GM12878 (cell line): ENCODE measurements around the gene MACROD2. TPM values are rescaled to one million over a fixed set of nuclear protein-coding genes. Genes with fewer than 3 reads are reported as not detected.

Experiments used
- ATAC-seq: fragments of 200-7000 bp; cut with Tn5 transposase; 3 replicates; pipeline ENCODE4 v1.9.1; 2020; ENCODE audit warnings: mild to moderate bottlenecking, moderate library complexity
- BruUV-seq: library from RNA; stranded (reverse); fragments of 400-500 nt; replicated peaks from 2 replicates; lab custom pipeline; 2021; lab: Mats Ljungman, UMichigan
- CTCF ChIA-PET: fragments of 300-600 bp; sonication (Branson Sonifier 250); formaldehyde crosslinking; extraction: SDS; loops from one replicate; lab custom pipeline; 2021; ENCODE audit warnings: inconsistent platforms; lab: Yijun Ruan, JAX
- POLR2A ChIA-PET: fragments of 350-600 bp; formaldehyde crosslinking; extraction: SDS; loops from one replicate; lab custom pipeline; 2021; ENCODE audit warnings: inconsistent platforms; lab: Charles Lee
- RAD21 ChIA-PET: fragments of 300-600 bp; sonication (Branson Sonifier 250); formaldehyde crosslinking; loops from one replicate; lab custom pipeline; 2023; ENCODE audit warnings: antibody characterized with exemption; ENCODE audit not compliant: unreplicated experiment; lab: Charles Lee
- SMC1A ChIA-PET: fragments of 300-600 bp; sonication (Branson Sonifier 250); formaldehyde crosslinking; loops from one replicate; lab custom pipeline; 2023; ENCODE audit not compliant: unreplicated experiment, uncharacterized antibody; lab: Charles Lee
- DNase-seq: peaks from one replicate; pipeline ENCODE4 v3.0.0-alpha.2; 2011; ENCODE audit warnings: low read depth, low spot score
- FAIRE-seq: peaks from 3 replicates; lab custom pipeline; 2011; peaks lifted over from hg19 to GRCh38; lab: Jason Lieb, UNC
- H2AFZ ChIP-seq: 2 replicates; pipeline ENCODE4 v1.6.0; 2011; ENCODE audit warnings: low read depth, low read length, control low read depth; ENCODE audit not compliant: control insufficient read depth
- H3K27ac ChIP-seq: 2 replicates; pipeline ENCODE4 v1.5.1; 2011; ENCODE audit warnings: control low read depth; ENCODE audit not compliant: control insufficient read depth, insufficient read depth
- H3K27me3 ChIP-seq, 2 experiments: replicated peaks in 1 of 2; 2 replicates each; pipeline versions ENCODE4 v1.6.0 to v1.6.1; 2011; ENCODE audit warnings: low read length in 1 of 2; ENCODE audit not compliant: control insufficient read depth in 2 of 2, insufficient read depth in 2 of 2
- H3K36me3 ChIP-seq, 2 experiments: 2 replicates each; pipeline ENCODE4 v1.5.1; 2011; ENCODE audit warnings: low read length in 1 of 2; ENCODE audit not compliant: control insufficient read depth in 2 of 2, insufficient read depth in 2 of 2
- H3K4me1 ChIP-seq: 2 replicates; pipeline ENCODE4 v1.6.1; 2011; ENCODE audit warnings: mild to moderate bottlenecking, low read length, moderate library complexity, mixed read lengths; ENCODE audit not compliant: control insufficient read depth, insufficient read depth
- H3K4me2 ChIP-seq: 2 replicates; pipeline ENCODE4 v1.6.0; 2011; ENCODE audit warnings: control low read depth; ENCODE audit not compliant: control insufficient read depth, insufficient read depth
- H3K4me3 ChIP-seq: fragments of 200-600 bp; sonication (generic); 2 replicates; pipeline ENCODE4 v1.5.1; 2016
- H3K79me2 ChIP-seq: 2 replicates; pipeline ENCODE4 v1.6.0; 2011; ENCODE audit warnings: low read length; ENCODE audit not compliant: control insufficient read depth, insufficient read depth
- H3K9ac ChIP-seq: 2 replicates; pipeline ENCODE4 v1.8.0; 2011; ENCODE audit warnings: low read length, control low read depth, mixed read lengths; ENCODE audit not compliant: control insufficient read depth, insufficient read depth
- H3K9me3 ChIP-seq: replicated peaks from 3 replicates; pipeline ENCODE4 v1.5.1; 2011; ENCODE audit warnings: mild to moderate bottlenecking, low read length; ENCODE audit not compliant: control insufficient read depth, insufficient read depth
- H4K20me1 ChIP-seq: 2 replicates; pipeline ENCODE4 v1.6.0; 2011; ENCODE audit not compliant: control insufficient read depth, insufficient read depth
- ASH2L ChIP-seq: fragments of 300-600, 200-600 bp; sonication (generic); IDR thresholded peaks from 2 replicates; pipeline ENCODE4 v1.6.1; 2017; ENCODE audit warnings: low read depth, mild to moderate bottlenecking, borderline replicate concordance
- BHLHE40 ChIP-seq, 2 experiments: fragments of 450-650 bp in 1 of 2; IDR thresholded peaks; 2 replicates each; pipeline ENCODE4 v1.6.1; 2011 to 2017; ENCODE audit warnings: low read depth in 2 of 2, borderline replicate concordance in 1 of 2, improper control_type of control experiment in 1 of 2, low read length in 1 of 2, mild to moderate bottlenecking in 1 of 2
- CHD4 ChIP-seq: fragments of 200-600 bp; sonication (generic); IDR thresholded peaks from 2 replicates; pipeline ENCODE4 v1.6.1; 2016; ENCODE audit warnings: mild to moderate bottlenecking
- EP300 ChIP-seq, 2 experiments: fragments of 150-350 bp in 1 of 2; IDR thresholded peaks; 2 replicates each; pipeline ENCODE4 v1.6.1; 2011 to 2012; ENCODE audit warnings: low read depth in 2 of 2, low read length in 2 of 2, borderline replicate concordance in 1 of 2, improper control_type of control experiment in 1 of 2, inconsistent platforms in 1 of 2; ENCODE audit not compliant: control insufficient read depth in 1 of 2
- IKZF1 ChIP-seq: fragments of 450-650 bp; conservative IDR thresholded peaks from 2 replicates; pipeline ENCODE4 v1.6.1; 2017; ENCODE audit warnings: antibody characterized with exemption, mild to moderate bottlenecking
- MEF2B ChIP-seq: fragments of 450-650 bp; IDR thresholded peaks from 2 replicates; pipeline ENCODE4 v1.6.1; 2018; ENCODE audit warnings: mild to moderate bottlenecking, moderate library complexity; ENCODE audit not compliant: partially characterized antibody, poor library complexity, severe bottlenecking
- MTA2 ChIP-seq: fragments of 450-650 bp; IDR thresholded peaks from 2 replicates; pipeline ENCODE4 v1.6.1; 2016; ENCODE audit warnings: low read depth, mild to moderate bottlenecking, moderate library complexity
- PML ChIP-seq: IDR thresholded peaks from 2 replicates; pipeline ENCODE4 v1.6.1; 2012; ENCODE audit warnings: low read length, inconsistent platforms
- RELB ChIP-seq: fragments of 450-650 bp; IDR thresholded peaks from 2 replicates; pipeline ENCODE4 v1.6.1; 2017; ENCODE audit warnings: low read depth, mild to moderate bottlenecking, moderate library complexity
- SIX5 ChIP-seq: IDR thresholded peaks from 2 replicates; pipeline ENCODE4 v1.6.1; 2011; ENCODE audit warnings: mild to moderate bottlenecking, low read depth, low read length, moderate library complexity; ENCODE audit not compliant: severe bottlenecking
- SKIL ChIP-seq: fragments of 450-650 bp; IDR thresholded peaks from 2 replicates; pipeline ENCODE4 v1.6.1; 2017; ENCODE audit warnings: mild to moderate bottlenecking, low read depth, inconsistent platforms; ENCODE audit not compliant: poor library complexity, severe bottlenecking
- SUPT20H ChIP-seq: IDR thresholded peaks from 2 replicates; pipeline ENCODE4 v1.6.1; 2011; ENCODE audit warnings: low read depth, mild to moderate bottlenecking, low read length, moderate library complexity, borderline replicate concordance; ENCODE audit not compliant: control insufficient read depth
- TARDBP ChIP-seq: IDR thresholded peaks from 2 replicates; pipeline ENCODE4 v1.6.1; 2016; ENCODE audit warnings: borderline replicate concordance
- TCF3 ChIP-seq: IDR thresholded peaks from 2 replicates; pipeline ENCODE4 v1.6.1; 2012; ENCODE audit warnings: low read depth, mild to moderate bottlenecking, low read length, borderline replicate concordance; ENCODE audit not compliant: insufficient read depth
- ZBTB4 ChIP-seq: fragments of 450-650 bp; formaldehyde crosslinking; IDR thresholded peaks from 2 replicates; pipeline ENCODE4 v1.4.0; 2022; ENCODE audit warnings: mild to moderate bottlenecking, moderate library complexity
- WGBS: methylation state at CpG from one replicate; pipeline ENCODE4 v1.1.6; 2016; ENCODE audit warnings: low lambda C conversion rate; ENCODE audit not compliant: insufficient replicate concordance, insufficient coverage; ENCODE audit errors: missing lambda C conversion rate; 5-methylcytosine and 5-hydroxymethylcytosine counted together
- in situ Hi-C: fragments of 300-500 bp; cut with MboI; formaldehyde crosslinking; loops from 9 replicates; pipeline ENCODE4 v1.14.3; 2018; ENCODE audit warnings: mixed read lengths
- intact Hi-C: fragments of 100-400 bp; cut with micrococcal nuclease; formaldehyde crosslinking; loops from one replicate; pipeline ENCODE4 v1.14.2; 2022; ENCODE audit not compliant: unreplicated experiment
- polyA plus RNA-seq, 11 experiments: library from polyadenylated mRNA; depleted of rRNA in 4 of 11; unstranded in 6 of 11; stranded (reverse) in 5 of 11; fragments of >200 nt; fragmentation: Nextera tagmentation in 4 of 11; fragmentation: Illumina TruSeq in 1 of 11; extraction: Ambion mirVana in 4 of 11; extraction: Trizol in 1 of 11; gene quantifications; 1 replicate in 1 of 11; 2 replicates in 10 of 11; pipeline versions ENCODE4 v1.2.1 to v1.2.3, GENCODE V29; 2011 to 2016; ENCODE audit warnings: inconsistent platforms in 2 of 11, missing spikeins in 2 of 11, low read depth in 1 of 11
- total RNA-seq, 4 experiments: library from RNA; depleted of rRNA in 3 of 4; stranded (reverse); fragments of >200 nt in 3 of 4; fragmentation: Illumina TruSeq in 1 of 4; extraction: Trizol in 1 of 4; gene quantifications; 2 replicates each; pipeline versions ENCODE4 v1.2.1 to v1.2.3, GENCODE V29; 2013 to 2021

The MACROD2 gene
- total and polyA plus RNA-seq, 10 of the 15 experiments (the other 5 are each of a cell fraction or from before 2014, with no cell fraction given), result 1.1 to 21.5 (median 2.2) TPM

GRCh38 chr20:14723614-14724013, 728.3 kb downstream of the MACROD2 start:
- intact Hi-C loops (loop anchor here (5.0 kb wide), 1 partner anchor 109 kb away; no protein-coding TSS in a partner anchor), in situ Hi-C loops (no loop called here)
- no peaks in the 10 kb centered on the region for H3K27me3 ChIP-seq
- H3K4me3 ChIP-seq, result no peak overlapping the region
- ATAC-seq, result peak; percentile 81
- H3K4me1 ChIP-seq, result no peaks in the 10 kb centered on the region
- H2AFZ ChIP-seq, result 0 out of 2 replicates have a peak overlapping the region, but pooled peaks have one; percentile 7
- H3K9me3 ChIP-seq, result no peaks in the 10 kb centered on the region
- H3K4me2 ChIP-seq, result no peak overlapping the region
- no peak overlapping the region for H3K9ac ChIP-seq
- no peaks in the 10 kb centered on the region for H4K20me1 ChIP-seq
- no TSS peak for BruUV-seq
- POLR2A ChIA-PET, result interaction anchor here (0.5 kb wide), 1 partner anchor 108 kb away, joined by 3 read pairs; no protein-coding TSS in a partner anchor
- peak overlapping the region; percentile 32 for H3K27ac ChIP-seq
- no peak for FAIRE-seq
- SMC1A ChIA-PET, result interaction anchor here (0.5 to 3.4 kb wide), 13 partner anchors 13 to 151 kb away, joined by 3 to 18 read pairs (median 4); no protein-coding TSS in a partner anchor
- WGBS, result 36% methylated on average over 3 of the region's 3 CpGs
- RAD21 ChIA-PET, result interaction anchor here (0.8 to 2.3 kb wide), 3 partner anchors 18 to 24 kb away, joined by 3 to 11 read pairs (median 7); no protein-coding TSS in a partner anchor
- DNase-seq, result no peak
- CTCF ChIA-PET, result interaction anchor here (0.7 to 1.8 kb wide), 3 partner anchors 13 to 33 kb away, joined by 3 to 4 read pairs (median 3); no protein-coding TSS in a partner anchor
- H3K36me3 ChIP-seq, result no peaks in the 10 kb centered on the region
- H3K79me2 ChIP-seq, result no peaks in the 10 kb centered on the region
- TF ChIP-seq SIX5 (no peak), TCF3 (no peak), MEF2B (peak; percentile 23), EP300 (IDR thresholded peaks at IDR 0.05; ENCODE audit: borderline replicate concordance in 1 of 2, control insufficient read depth in 1 of 2, low read depth in 2 of 2, low read length in 2 of 2) (peak; percentile 75 to 79; a peak in 3 of 4 replicates), TARDBP (no peak), SKIL (no peak), CHD4 (no peak), IKZF1 (0 out of 2 replicates have a peak, but pooled peaks have one; percentile 49), PML (no peak), BHLHE40 (IDR thresholded peaks at IDR 0.05; ENCODE audit: borderline replicate concordance in 1 of 2, low read depth in 2 of 2, low read length in 1 of 2) (0 out of 4 replicates have a peak, but pooled peaks have one; percentile 10 to 13), SUPT20H (no peak), ASH2L (no peak), MTA2 (peak; percentile 78; the same call in 1 of the 2 replicates), RELB (peak; percentile 57), ZBTB4 (CRISPR knock-in tag) (no peak)
